ENCODE results near the gene SBK1. TPM values are rescaled to one million over a fixed set of nuclear protein-coding genes. Genes with fewer than 3 reads are reported as not detected.

Gene SBK1
- total RNA-seq, 1 donor from 2014 or later = under 0.01 TPM

DNA sequence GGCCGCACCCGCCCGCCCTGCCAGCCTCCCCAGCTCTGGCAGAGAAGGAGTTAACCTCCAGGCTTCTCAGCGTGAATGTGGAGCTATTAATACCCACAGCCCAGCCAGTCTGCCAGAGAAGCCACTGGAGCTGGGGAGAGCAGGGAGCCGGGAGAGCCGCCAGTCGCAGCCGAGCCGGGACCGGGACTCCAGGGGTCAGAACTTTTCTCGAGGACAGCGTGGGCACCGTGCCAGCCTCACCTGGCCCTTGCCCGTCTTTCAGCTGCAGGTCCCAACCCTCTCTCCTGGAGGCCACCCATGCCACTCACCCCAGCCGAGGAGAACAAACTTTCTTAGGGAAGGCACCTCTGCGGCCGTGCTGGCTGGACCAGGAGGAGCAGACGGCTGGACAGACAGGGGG lies 33.8 kb upstream of the SBK1 start:
- H3K4me3 ChIP-seq (ENCODE audit: low read depth, low read length) = no peak overlapping the region
- FAIRE-seq (no peak), DNase-seq (ENCODE audit: low read depth) (no peak)
- H3K27me3 ChIP-seq (ENCODE audit: control insufficient read depth, insufficient read depth, low read length) = peaks cover 4% of the 10 kb centered on the region
- TF ChIP-seq, protein P1, sequence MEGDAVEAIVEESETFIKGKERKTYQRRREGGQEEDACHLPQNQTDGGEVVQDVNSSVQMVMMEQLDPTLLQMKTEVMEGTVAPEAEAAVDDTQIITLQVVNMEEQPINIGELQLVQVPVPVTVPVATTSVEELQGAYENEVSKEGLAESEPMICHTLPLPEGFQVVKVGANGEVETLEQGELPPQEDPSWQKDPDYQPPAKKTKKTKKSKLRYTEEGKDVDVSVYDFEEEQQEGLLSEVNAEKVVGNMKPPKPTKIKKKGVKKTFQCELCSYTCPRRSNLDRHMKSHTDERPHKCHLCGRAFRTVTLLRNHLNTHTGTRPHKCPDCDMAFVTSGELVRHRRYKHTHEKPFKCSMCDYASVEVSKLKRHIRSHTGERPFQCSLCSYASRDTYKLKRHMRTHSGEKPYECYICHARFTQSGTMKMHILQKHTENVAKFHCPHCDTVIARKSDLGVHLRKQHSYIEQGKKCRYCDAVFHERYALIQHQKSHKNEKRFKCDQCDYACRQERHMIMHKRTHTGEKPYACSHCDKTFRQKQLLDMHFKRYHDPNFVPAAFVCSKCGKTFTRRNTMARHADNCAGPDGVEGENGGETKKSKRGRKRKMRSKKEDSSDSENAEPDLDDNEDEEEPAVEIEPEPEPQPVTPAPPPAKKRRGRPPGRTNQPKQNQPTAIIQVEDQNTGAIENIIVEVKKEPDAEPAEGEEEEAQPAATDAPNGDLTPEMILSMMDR (IDR thresholded peaks at IDR 0.05; ENCODE audit: insufficient read depth, low read length, severe bottlenecking) = no peak
- H3K36me3 ChIP-seq (ENCODE audit: control insufficient read depth, insufficient read depth, low read length) = no peaks in the 10 kb centered on the region

DNA sequence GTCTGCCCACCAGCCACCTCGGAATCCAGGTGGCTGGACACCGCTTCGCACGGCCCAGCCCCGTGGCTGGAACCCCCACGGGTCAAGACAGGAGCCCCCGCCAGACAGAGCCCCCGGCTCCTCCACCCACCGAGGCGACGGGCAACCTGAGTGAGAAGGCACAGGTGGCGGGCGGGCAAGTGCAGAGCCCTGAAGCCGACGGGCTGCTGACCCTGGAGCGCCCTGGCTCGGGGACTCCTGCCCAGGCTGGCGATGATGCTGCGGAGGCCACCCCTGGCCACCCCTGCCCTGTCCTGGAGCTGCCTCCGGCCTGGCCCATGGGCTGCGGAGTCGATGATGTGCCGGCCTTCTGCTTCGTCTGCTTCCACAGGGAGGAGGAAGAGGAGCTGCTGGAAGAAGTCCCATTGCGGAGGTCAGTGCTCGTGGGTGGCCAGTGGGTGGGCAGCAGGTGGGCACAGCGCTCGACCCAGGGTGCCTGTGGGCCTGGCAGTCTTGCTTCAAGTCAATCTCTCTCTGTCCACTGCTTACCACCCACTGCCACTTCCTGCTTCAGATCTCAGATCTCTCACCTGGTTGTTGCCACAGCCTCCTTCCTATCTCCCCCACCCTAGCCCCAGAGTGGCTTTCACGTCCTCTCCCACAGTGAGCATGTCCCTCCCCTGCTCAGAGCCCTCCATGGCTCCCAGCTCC lies 33.1 kb upstream of the SBK1 start:
- Histone ChIP-seq H3K27me3 (ENCODE audit: control insufficient read depth, insufficient read depth, low read length) (peaks cover 4% of the 10 kb centered on the region), H3K36me3 (ENCODE audit: control insufficient read depth, insufficient read depth, low read length) (no peaks in the 10 kb centered on the region), H3K4me3 (ENCODE audit: low read depth, low read length) (no peak overlapping the region)
- FAIRE-seq = no peak
- TF ChIP-seq, protein P1 (IDR thresholded peaks at IDR 0.05; ENCODE audit: insufficient read depth, low read length, severe bottlenecking) = no peak
- DNase-seq (ENCODE audit: low read depth) = no peak

DNA sequence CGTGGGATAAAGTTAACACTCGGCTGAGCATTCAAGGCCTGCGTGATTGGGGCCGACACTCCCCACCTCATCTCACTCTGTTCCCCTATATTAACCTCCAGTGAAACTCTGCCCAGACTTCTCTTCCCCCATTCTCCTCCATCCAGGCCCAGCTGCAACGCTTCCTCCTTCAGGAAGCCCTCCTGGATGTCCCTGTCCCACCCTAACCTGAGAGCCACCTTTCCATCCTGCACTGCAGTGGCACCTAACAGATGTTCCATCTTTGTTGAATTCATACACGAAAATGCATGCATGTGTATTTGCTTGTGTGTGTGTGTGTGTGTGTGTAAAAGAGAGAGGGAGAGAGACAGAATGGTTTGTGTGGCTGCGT lies 32.6 kb upstream of the SBK1 start:
- no peak for FAIRE-seq
- no peaks in the 10 kb centered on the region for H3K36me3 ChIP-seq (ENCODE audit: control insufficient read depth, insufficient read depth, low read length)
- H3K27me3 ChIP-seq (ENCODE audit: control insufficient read depth, insufficient read depth, low read length) = peaks cover 4% of the 10 kb centered on the region
- DNase-seq (ENCODE audit: low read depth) = no peak
- TF ChIP-seq, protein P1 (IDR thresholded peaks at IDR 0.05; ENCODE audit: insufficient read depth, low read length, severe bottlenecking) = no peak
- H3K4me3 ChIP-seq (ENCODE audit: low read depth, low read length) = no peak overlapping the region

DNA sequence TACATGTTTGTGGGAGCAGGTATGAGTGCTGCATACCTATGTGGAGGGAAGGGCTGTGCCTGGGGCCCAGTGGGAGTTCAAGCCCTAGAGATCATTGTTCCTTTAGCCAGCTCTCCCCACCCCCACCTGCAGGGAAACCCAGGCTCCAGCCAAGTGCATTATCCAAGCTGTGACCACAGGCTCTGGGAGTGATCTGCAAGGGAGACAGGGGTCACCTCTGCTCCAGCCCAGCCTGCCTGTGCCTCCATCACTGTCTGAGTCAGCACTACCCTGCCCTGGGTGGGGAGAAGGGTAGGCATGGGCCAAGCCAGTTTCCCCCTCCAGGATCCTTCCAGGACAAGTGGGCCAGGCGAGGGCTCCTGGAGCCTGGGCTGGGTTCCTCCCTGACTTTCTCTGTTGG lies 32.1 kb upstream of the SBK1 start:
- no peak for DNase-seq (ENCODE audit: low read depth)
- FAIRE-seq = no peak

DNA sequence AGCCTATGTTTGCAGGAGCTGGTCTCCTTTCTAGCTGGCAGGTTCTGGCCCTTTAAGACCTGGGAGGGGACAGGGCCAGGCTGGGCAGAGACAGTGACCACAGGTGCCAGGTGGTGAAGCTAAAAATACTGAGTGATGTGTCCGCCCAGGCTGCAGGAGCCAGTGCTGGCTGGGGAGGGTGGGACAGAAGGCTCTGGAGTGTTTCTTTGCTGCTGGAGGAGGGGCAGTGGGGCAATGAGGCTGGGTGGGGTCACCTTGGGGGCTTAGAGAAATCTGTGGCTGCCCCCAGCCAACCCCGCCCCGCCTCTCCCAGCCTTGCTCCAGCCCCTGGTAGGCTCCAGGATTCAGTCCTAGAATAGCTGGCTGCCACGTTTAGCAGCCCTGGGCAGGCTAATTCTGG lies 30.4 kb upstream of the SBK1 start:
- TF ChIP-seq, protein P1 (IDR thresholded peaks at IDR 0.05; ENCODE audit: insufficient read depth, low read length, severe bottlenecking) = no peak
- H3K4me3 ChIP-seq (ENCODE audit: low read depth, low read length) = no peak overlapping the region
- DNase-seq (ENCODE audit: low read depth) (no peak), FAIRE-seq (no peak)
- H3K36me3 ChIP-seq (ENCODE audit: control insufficient read depth, insufficient read depth, low read length) = no peaks in the 10 kb centered on the region
- H3K27me3 ChIP-seq (ENCODE audit: control insufficient read depth, insufficient read depth, low read length) = peaks cover 4% of the 10 kb centered on the region

More for the DNA sequence above, 32.1 kb upstream of the SBK1 start:
- TF ChIP-seq, protein P1 (IDR thresholded peaks at IDR 0.05; ENCODE audit: insufficient read depth, low read length, severe bottlenecking) = no peak
- Histone ChIP-seq H3K36me3 (ENCODE audit: control insufficient read depth, insufficient read depth, low read length) (no peaks in the 10 kb centered on the region), H3K4me3 (ENCODE audit: low read depth, low read length) (no peak overlapping the region), H3K27me3 (ENCODE audit: control insufficient read depth, insufficient read depth, low read length) (peaks cover 4% of the 10 kb centered on the region)

- TF ChIP-seq, protein P1 (IDR thresholded peaks at IDR 0.05; ENCODE audit: insufficient read depth, low read length, severe bottlenecking) = no peak
- DNase-seq (ENCODE audit: low read depth) = no peak
- Histone ChIP-seq H3K4me3 (ENCODE audit: low read depth, low read length) (no peak overlapping the region), H3K36me3 (ENCODE audit: control insufficient read depth, insufficient read depth, low read length) (no peaks in the 10 kb centered on the region), H3K27me3 (ENCODE audit: control insufficient read depth, insufficient read depth, low read length) (peaks cover 3% of the 10 kb centered on the region)
- FAIRE-seq = no peak
These were observed 29.0 kb upstream of the SBK1 start for GRCh38 chr16:28263305-28263704.

Data from bronchial epithelial cell (primary cell).